ENCODE results near the gene SRCIN1.
A peak's percentile ranks its signal among the peaks of the same experiment; 100 is the strongest.

SRCIN1 gene

GRCh38 chr17:38590988-38591758, 14.6 kb downstream of the SRCIN1 start:
- peak; percentile 94 for DNase-seq (ENCODE audit: low read depth)
- TF ChIP-seq MYC (IDR thresholded peaks at IDR 0.05; ENCODE audit: low read depth, low read length): no peak
- no peak for TF ChIP-seq MAX (IDR thresholded peaks at IDR 0.05; ENCODE audit: low read depth, low read length)
- no peak for TF ChIP-seq POLR2A (IDR thresholded peaks at IDR 0.05; ENCODE audit: extremely low read depth, insufficient read length)
- TF ChIP-seq, protein P1, sequence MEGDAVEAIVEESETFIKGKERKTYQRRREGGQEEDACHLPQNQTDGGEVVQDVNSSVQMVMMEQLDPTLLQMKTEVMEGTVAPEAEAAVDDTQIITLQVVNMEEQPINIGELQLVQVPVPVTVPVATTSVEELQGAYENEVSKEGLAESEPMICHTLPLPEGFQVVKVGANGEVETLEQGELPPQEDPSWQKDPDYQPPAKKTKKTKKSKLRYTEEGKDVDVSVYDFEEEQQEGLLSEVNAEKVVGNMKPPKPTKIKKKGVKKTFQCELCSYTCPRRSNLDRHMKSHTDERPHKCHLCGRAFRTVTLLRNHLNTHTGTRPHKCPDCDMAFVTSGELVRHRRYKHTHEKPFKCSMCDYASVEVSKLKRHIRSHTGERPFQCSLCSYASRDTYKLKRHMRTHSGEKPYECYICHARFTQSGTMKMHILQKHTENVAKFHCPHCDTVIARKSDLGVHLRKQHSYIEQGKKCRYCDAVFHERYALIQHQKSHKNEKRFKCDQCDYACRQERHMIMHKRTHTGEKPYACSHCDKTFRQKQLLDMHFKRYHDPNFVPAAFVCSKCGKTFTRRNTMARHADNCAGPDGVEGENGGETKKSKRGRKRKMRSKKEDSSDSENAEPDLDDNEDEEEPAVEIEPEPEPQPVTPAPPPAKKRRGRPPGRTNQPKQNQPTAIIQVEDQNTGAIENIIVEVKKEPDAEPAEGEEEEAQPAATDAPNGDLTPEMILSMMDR (IDR thresholded peaks at IDR 0.05; ENCODE audit: low read depth, low read length): no peak
- H3K4me3 ChIP-seq (ENCODE audit: low read depth, low read length): peak overlapping the region; percentile 23

DNA sequence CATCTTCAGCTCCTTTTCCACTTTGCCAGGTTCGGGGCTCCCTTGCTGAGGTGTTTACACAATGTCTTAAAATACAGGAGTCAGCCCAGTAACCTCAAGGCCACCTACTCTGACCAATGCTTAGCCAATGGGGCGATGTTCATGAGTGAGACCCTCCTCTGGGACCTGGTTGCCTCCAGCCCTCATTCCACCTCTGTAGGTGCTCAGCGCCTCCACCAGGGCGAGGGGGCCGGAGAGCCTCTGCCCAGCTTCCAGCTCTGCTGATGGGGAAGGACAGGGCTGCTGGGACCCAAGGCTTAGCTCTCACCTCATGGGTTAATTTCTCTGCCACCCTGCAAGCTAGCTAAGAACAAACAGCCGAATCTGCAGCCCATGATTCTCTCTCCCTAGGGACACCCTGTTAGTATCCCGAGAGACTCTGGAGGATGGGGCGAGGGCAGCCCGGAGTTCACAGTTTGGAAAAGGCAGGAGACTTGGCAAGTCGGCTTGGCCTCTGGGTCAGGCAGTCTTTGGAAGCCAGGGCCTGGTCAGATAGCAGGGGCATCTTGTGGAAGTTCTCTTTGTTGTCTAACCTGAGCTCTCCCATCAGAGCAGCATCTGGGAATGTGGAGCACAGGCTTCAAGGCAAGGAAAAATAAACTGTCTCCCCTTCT, 16.2 kb downstream of the SRCIN1 start:
- no peak overlapping the region for H3K4me3 ChIP-seq (ENCODE audit: low read depth, low read length)
- TF ChIP-seq POLR2A (IDR thresholded peaks at IDR 0.05; ENCODE audit: extremely low read depth, insufficient read length) (no peak), MAX (IDR thresholded peaks at IDR 0.05; ENCODE audit: low read depth, low read length) (no peak)
- TF ChIP-seq, protein P1 (IDR thresholded peaks at IDR 0.05; ENCODE audit: low read depth, low read length): no peak
- DNase-seq (ENCODE audit: low read depth): no peak

- no peak for DNase-seq (ENCODE audit: low read depth)
- TF ChIP-seq, protein P1 (IDR thresholded peaks at IDR 0.05; ENCODE audit: low read depth, low read length): no peak
- TF ChIP-seq MYC (IDR thresholded peaks at IDR 0.05; ENCODE audit: low read depth, low read length): no peak
- TF ChIP-seq MAX (IDR thresholded peaks at IDR 0.05; ENCODE audit: low read depth, low read length): no peak
- no peak for TF ChIP-seq POLR2A (IDR thresholded peaks at IDR 0.05; ENCODE audit: extremely low read depth, insufficient read length)
- H3K4me3 ChIP-seq (ENCODE audit: low read depth, low read length): no peak overlapping the region
Observed at GRCh38 chr17:38588788-38589174, 17.0 kb downstream of the SRCIN1 start.

DNA sequence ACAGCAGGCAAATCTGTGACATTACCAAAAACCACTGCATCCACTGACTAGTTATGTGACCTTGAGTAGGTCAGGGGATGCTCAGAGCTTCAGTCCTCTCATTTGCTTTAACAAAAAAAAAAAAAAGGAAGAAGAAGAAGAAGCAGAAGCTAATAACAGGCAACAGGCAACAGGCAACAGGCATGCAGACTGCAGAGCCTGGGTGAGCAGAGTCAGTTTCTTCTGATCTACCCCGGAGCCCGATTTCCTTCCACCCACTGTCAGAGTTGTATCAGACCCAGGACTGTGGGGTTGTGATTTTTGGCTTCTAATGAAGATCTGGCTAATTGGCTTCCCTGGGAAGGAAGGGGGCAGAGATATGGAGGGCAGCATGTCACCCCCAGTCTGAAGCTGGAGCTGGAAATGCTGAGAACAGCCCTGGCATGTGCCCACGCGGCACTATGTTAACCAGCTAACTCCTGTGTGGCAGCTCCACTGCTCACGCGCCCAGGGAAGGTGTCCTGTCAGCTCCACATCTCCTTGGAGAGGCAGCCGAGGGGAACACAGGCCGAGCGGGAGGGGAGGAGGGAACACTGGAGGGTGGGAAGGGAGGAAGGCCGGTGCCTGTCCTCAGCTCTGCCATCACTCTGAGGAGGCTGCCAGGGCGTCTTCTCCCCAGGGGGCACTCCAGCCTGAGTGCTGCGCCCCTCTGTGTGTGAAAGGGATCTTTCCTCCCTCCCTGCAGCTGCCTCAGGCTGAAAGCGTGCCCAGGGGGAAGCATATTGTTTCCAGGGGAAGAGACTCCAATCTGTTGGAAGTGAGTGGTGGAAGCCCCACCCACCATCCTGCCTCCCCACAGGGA, 17.6 kb downstream of the SRCIN1 start:
- peak; percentile 58 for DNase-seq (ENCODE audit: low read depth)
- no peak overlapping the region for H3K4me3 ChIP-seq (ENCODE audit: low read depth, low read length)
- TF ChIP-seq, protein P1 (IDR thresholded peaks at IDR 0.05; ENCODE audit: low read depth, low read length): no peak
- TF ChIP-seq MYC (IDR thresholded peaks at IDR 0.05; ENCODE audit: low read depth, low read length): no peak
- TF ChIP-seq MAX (IDR thresholded peaks at IDR 0.05; ENCODE audit: low read depth, low read length): no peak
- TF ChIP-seq POLR2A (IDR thresholded peaks at IDR 0.05; ENCODE audit: extremely low read depth, insufficient read length): no peak

GRCh38 chr17:38587203-38587602, 18.5 kb downstream of the SRCIN1 start:
- H3K4me3 ChIP-seq (ENCODE audit: low read depth, low read length): no peak overlapping the region
- peak; percentile 67 for DNase-seq (ENCODE audit: low read depth)
- TF ChIP-seq POLR2A (IDR thresholded peaks at IDR 0.05; ENCODE audit: extremely low read depth, insufficient read length) (no peak), MAX (IDR thresholded peaks at IDR 0.05; ENCODE audit: low read depth, low read length) (no peak), MYC (IDR thresholded peaks at IDR 0.05; ENCODE audit: low read depth, low read length) (no peak)
- TF ChIP-seq, protein P1 (IDR thresholded peaks at IDR 0.05; ENCODE audit: low read depth, low read length): no peak

All from NB4 (cell line).